Ovary (tissue), 9 donors: Measurements from ENCODE around the gene FMNL2. TPM values are rescaled to one million over a fixed set of nuclear protein-coding genes. Genes with fewer than 3 reads are reported as not detected.
"Not testable (repeated sequence)": the region's sequence is repeated elsewhere in the genome, so short reads cannot be mapped to it uniquely, and the experiment has no call there.

Experiments
- DNase-seq, 5 donors: peaks; one replicate each; pipeline ENCODE4 v3.0.0-alpha.2; 2019 to 2020
- H3K27ac ChIP-seq, 2 donors: fragments of 200-600 bp; one replicate each; pipeline versions ENCODE4 v1.5.1 to v1.8.0; 2019 to 2022
- H3K27me3 ChIP-seq: fragments of 200-600 bp; one replicate; pipeline ENCODE4 v1.8.0; 2022
- H3K36me3 ChIP-seq: fragments of 200-600 bp; sonication (generic); one replicate; pipeline ENCODE4 v1.5.1; 2019
- H3K4me1 ChIP-seq: one replicate; pipeline ENCODE4 v1.8.1; 2013; ENCODE audit warnings: mild to moderate bottlenecking, moderate library complexity; ENCODE audit not compliant: insufficient read depth
- H3K4me3 ChIP-seq: fragments of 200-600 bp; sonication (generic); one replicate; pipeline ENCODE4 v1.5.1; 2017
- H3K9me3 ChIP-seq, 2 donors: fragments of 200-600 bp in 1 of 2; sonication (generic) in 1 of 2; one replicate each; pipeline versions ENCODE4 v1.5.1 to v1.8.1; 2013 to 2019; ENCODE audit warnings: mild to moderate bottlenecking in 1 of 2, moderate library complexity in 1 of 2
- EP300 ChIP-seq: sonication (generic); formaldehyde crosslinking; IDR thresholded peaks from one replicate; pipeline ENCODE4 v1.6.1; 2017; ENCODE audit warnings: antibody characterized with exemption
- POLR2A ChIP-seq: fragments of 450-650 bp; IDR thresholded peaks from one replicate; pipeline ENCODE4 v1.6.1; 2017; ENCODE audit warnings: antibody characterized with exemption, mild to moderate bottlenecking, moderate library complexity
- WGBS, 3 donors: extraction: QIAGEN DNeasy Blood & Tissue Kit in 1 of 3; methylation state at CpG; one replicate each; pipeline versions ENCODE4 v1.1.5 to v1.1.7; 2013 to 2017; 5-methylcytosine and 5-hydroxymethylcytosine counted together
- intact Hi-C, 4 donors: fragments of 100-400 bp; cut with DNase I; formaldehyde crosslinking; loops; one replicate each; pipeline versions ENCODE4 v1.11.0 to v1.15.1; 2022 to 2023
- polyA plus RNA-seq, 2 donors: library from polyadenylated mRNA; stranded (reverse); fragments of 200-250 nt in 1 of 2; fragments of 350-450 nt in 1 of 2; fragmentation: Illumina TruSeq in 1 of 2; extraction: RNeasy Lipid Tissue Mini Kit (QIAGEN cat#74804) in 1 of 2; gene quantifications; one replicate each; pipeline ENCODE4 v1.2.3, GENCODE V29; 2013 to 2014
- total RNA-seq, 7 donors: library from RNA; depleted of rRNA in 2 of 7; stranded (reverse); fragments of >200 nt in 2 of 7; fragmentation: NEBNext Ultra II Directional in 3 of 7; extraction: Animal tissue kit (Norgen Biotek cat#: 25700) in 3 of 7; gene quantifications; one replicate each; pipeline versions ENCODE4 v1.1.0 to v1.2.4, GENCODE V29; 2016 to 2023
- TF ChIP-seq, protein P1 (sequence below), 3 donors: fragments of 450-650 bp in 2 of 3; fragments of 200-600 bp in 1 of 3; IDR thresholded peaks; one replicate each; pipeline versions ENCODE4 v1.5.1 to v1.8.0; 2016 to 2022; ENCODE audit warnings: antibody characterized with exemption in 3 of 3, mild to moderate bottlenecking in 1 of 3
- donor health status: DM: no; HTN: no; CAD: no; lungs with moderate emphysema.
- donor health status: DM: no; HTN: no; CAD: no.
- donor health status: Bipolar disorder and iron deficiency.
- donor health status: DM: yes; HTN: yes; CAD: no.
- donor health status: DM: no; HTN: no; CAD: no.
- donor health status: DM: yes; HTN: yes; CAD: no.

The FMNL2 gene
- total and polyA plus RNA-seq, 9 donors, result 30.3 to 89.1 (median 51.3) TPM

GRCh38 chr2:152385650-152386049 lies 50.7 kb downstream of the FMNL2 start:
- no peak overlapping the region for H3K4me3 ChIP-seq
- H3K4me1 ChIP-seq, result peaks cover 3% of the 10 kb centered on the region
- no peak overlapping the region for H3K27ac ChIP-seq
- intact Hi-C loops, result no loop called here
- no peaks in the 10 kb centered on the region for H3K36me3 ChIP-seq
- H3K9me3 ChIP-seq, result no peaks in the 10 kb centered on the region
- H3K27me3 ChIP-seq, result no peaks in the 10 kb centered on the region
- DNase-seq, result no peak
- TF ChIP-seq POLR2A, result no peak
- TF ChIP-seq, protein P1, sequence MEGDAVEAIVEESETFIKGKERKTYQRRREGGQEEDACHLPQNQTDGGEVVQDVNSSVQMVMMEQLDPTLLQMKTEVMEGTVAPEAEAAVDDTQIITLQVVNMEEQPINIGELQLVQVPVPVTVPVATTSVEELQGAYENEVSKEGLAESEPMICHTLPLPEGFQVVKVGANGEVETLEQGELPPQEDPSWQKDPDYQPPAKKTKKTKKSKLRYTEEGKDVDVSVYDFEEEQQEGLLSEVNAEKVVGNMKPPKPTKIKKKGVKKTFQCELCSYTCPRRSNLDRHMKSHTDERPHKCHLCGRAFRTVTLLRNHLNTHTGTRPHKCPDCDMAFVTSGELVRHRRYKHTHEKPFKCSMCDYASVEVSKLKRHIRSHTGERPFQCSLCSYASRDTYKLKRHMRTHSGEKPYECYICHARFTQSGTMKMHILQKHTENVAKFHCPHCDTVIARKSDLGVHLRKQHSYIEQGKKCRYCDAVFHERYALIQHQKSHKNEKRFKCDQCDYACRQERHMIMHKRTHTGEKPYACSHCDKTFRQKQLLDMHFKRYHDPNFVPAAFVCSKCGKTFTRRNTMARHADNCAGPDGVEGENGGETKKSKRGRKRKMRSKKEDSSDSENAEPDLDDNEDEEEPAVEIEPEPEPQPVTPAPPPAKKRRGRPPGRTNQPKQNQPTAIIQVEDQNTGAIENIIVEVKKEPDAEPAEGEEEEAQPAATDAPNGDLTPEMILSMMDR (IDR thresholded peaks at IDR 0.05), result no peak
- TF ChIP-seq EP300, result no peak

GRCh38 chr2:152386266-152386665 lies 51.3 kb downstream of the FMNL2 start:
- Histone ChIP-seq H3K4me1 (peaks cover 4% of the 10 kb centered on the region), H3K27ac (no peak overlapping the region), H3K4me3 (no peak overlapping the region), H3K9me3 (no peaks in the 10 kb centered on the region), H3K27me3 (no peaks in the 10 kb centered on the region), H3K36me3 (no peaks in the 10 kb centered on the region)
- 78 to 91% (median 87%) methylated on average over 1 of the region's 1 CpG for WGBS, 3 donors
- TF ChIP-seq EP300, result no peak
- TF ChIP-seq, protein P1 (IDR thresholded peaks at IDR 0.05), result no peak
- TF ChIP-seq POLR2A, result no peak
- DNase-seq, result no peak
- intact Hi-C loops, result no loop called here

GRCh38 chr2:152387041-152387440 lies 52.1 kb downstream of the FMNL2 start:
- WGBS, 3 donors, result 24 to 40% (median 28%) methylated on average over 1 of the region's 1 CpG
- Histone ChIP-seq H3K36me3 (no peaks in the 10 kb centered on the region), H3K9me3 (no peaks in the 10 kb centered on the region), H3K27ac (no peak overlapping the region), H3K4me1 (peaks cover 1% of the 10 kb centered on the region), H3K4me3 (no peak overlapping the region), H3K27me3 (no peaks in the 10 kb centered on the region)
- intact Hi-C loops, result no loop called here
- TF ChIP-seq, protein P1 (IDR thresholded peaks at IDR 0.05), result no peak
- no peak for TF ChIP-seq POLR2A
- TF ChIP-seq EP300, result no peak
- no peak for DNase-seq

DNA sequence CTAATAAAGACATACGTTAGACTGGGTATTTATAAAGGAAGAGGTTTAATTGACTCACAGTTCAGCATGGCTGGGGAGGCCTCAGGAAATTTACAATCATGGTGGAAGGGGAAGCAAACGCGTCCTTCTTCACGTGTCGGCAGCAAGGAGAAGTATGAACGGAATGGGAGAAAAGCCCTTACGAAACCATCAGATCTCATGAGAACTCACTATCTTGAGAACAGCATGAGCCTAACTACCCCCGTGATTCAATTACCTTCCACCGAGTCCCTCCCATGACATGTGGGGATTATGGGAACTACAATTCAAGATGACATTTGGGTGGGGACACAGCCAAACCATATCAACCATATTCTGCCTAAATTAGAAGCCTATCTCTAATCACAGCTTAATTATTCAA lies 53.3 kb downstream of the FMNL2 start:
- H3K4me3 ChIP-seq, H3K4me1 ChIP-seq, H3K36me3 ChIP-seq, H3K27me3 ChIP-seq, H3K27ac ChIP-seq, H3K9me3 ChIP-seq, DNase-seq, intact Hi-C loops: not testable (repeated sequence)
- 95 to 97% (median 95%) methylated on average over 9 of the region's 9 CpGs for WGBS, 3 donors

DNA sequence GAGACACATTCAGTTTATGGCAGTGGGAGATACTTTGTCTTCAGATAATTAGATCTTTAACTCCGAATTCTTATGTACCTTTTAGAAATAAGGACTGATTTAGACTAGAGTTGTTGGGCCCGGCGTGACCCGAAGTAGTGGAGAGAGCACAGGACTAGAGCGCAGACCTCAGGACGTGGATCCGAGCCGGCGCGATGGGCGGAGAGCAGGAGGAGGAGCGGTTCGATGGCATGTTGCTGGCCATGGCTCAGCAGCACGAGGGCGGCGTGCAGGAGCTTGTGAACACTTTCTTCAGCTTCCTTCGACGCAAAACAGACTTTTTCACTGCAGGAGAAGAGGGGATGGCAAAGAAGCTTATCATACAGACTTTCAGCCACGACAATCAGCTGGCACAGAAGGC lies 54.5 kb downstream of the FMNL2 start:
- Histone ChIP-seq H3K36me3 (no peaks in the 10 kb centered on the region), H3K4me1 (peaks cover 1% of the 10 kb centered on the region), H3K4me3 (no peak overlapping the region), H3K27ac (no peak overlapping the region), H3K27me3 (no peaks in the 10 kb centered on the region), H3K9me3 (no peaks in the 10 kb centered on the region)
- TF ChIP-seq POLR2A (no peak), EP300 (no peak)
- TF ChIP-seq, protein P1 (IDR thresholded peaks at IDR 0.05), result no peak
- no peak for DNase-seq
- WGBS, 3 donors, result 96 to 97% (median 97%) methylated on average over 19 of the region's 19 CpGs
- intact Hi-C loops, result no loop called here
